ENCODE results near the gene GLTP.

GLTP gene

GRCh38 chr12:109888179-109889020 lies 8.1 kb upstream of the GLTP start:
- Histone ChIP-seq H3K9me3 (ENCODE audit: control extremely low read depth in 1 of 5, control insufficient read depth in 4 of 5, insufficient read depth in 2 of 5, low read depth in 1 of 5, low read length in 4 of 5) (no peaks in the 10 kb centered on the region), H3K27ac (ENCODE audit: insufficient read depth in 1 of 2, low read depth in 1 of 2, low read length in 2 of 2, poor library complexity in 1 of 2, severe bottlenecking in 2 of 2) (peak overlapping the region in 1 of 2 experiments; percentile 26), H3K4me1 (ENCODE audit: control extremely low read depth in 1 of 4, control insufficient read depth in 4 of 4, insufficient read depth in 4 of 4, low read length in 3 of 4) (peaks cover 6 to 33% (median 17%) of the 10 kb centered on the region in 4 experiments), H3K4me3 (ENCODE audit: control insufficient read depth in 1 of 7, extremely low read depth in 1 of 7, insufficient read depth in 4 of 7, low read depth in 2 of 7, low read length in 6 of 7) (peak overlapping the region in 3 of 7 experiments; percentile 3 to 10 (median 8)), H3K27me3 (replicated peaks in 2 of 5; ENCODE audit: control insufficient read depth in 4 of 5, insufficient read depth in 5 of 5, low read length in 4 of 5) (no peaks in the 10 kb centered on the region), H3K36me3 (ENCODE audit: control insufficient read depth in 4 of 4, insufficient read depth in 4 of 4, low read length in 3 of 4) (no peaks in the 10 kb centered on the region)
- CTCF ChIA-PET, result interaction anchor here (0.7 to 1.5 kb wide), 4 partner anchors 11 to 39 kb away, joined by 3 to 5 read pairs (median 4); partner anchors contain the start of gene TCHP
- WGBS (ENCODE audit: insufficient coverage), result 36% methylated on average over 5 of the region's 12 CpGs
- POLR2A ChIA-PET, result interaction anchor here (0.6 kb wide), 1 partner anchor 58 kb away, joined by 5 read pairs; no protein-coding TSS in a partner anchor
- DNase-seq, result peak in 2 of 3 donors; percentile 48 to 56

GRCh38 chr12:109885616-109886015 lies 5.3 kb upstream of the GLTP start:
- H3K4me3 ChIP-seq (ENCODE audit: control insufficient read depth in 1 of 7, extremely low read depth in 1 of 7, insufficient read depth in 4 of 7, low read depth in 2 of 7, low read length in 6 of 7), result no peak overlapping the region
- WGBS (ENCODE audit: insufficient coverage), result 94% methylated on average over 10 of the region's 10 CpGs
- ChIA-PET CTCF (interaction anchor here (1.1 kb wide), 1 partner anchor 40 kb away, joined by 3 read pairs; no protein-coding TSS in a partner anchor), POLR2A (no interaction called here)
- DNase-seq, result no peak
- H3K36me3 ChIP-seq (ENCODE audit: control insufficient read depth in 4 of 4, insufficient read depth in 4 of 4, low read length in 3 of 4), result no peaks in the 10 kb centered on the region
- no peak overlapping the region for H3K27ac ChIP-seq (ENCODE audit: insufficient read depth in 1 of 2, low read depth in 1 of 2, low read length in 2 of 2, poor library complexity in 1 of 2, severe bottlenecking in 2 of 2)
- H3K4me1 ChIP-seq (ENCODE audit: control extremely low read depth in 1 of 4, control insufficient read depth in 4 of 4, insufficient read depth in 4 of 4, low read length in 3 of 4), result peaks cover 6 to 33% (median 21%) of the 10 kb centered on the region in 4 experiments
- no peaks in the 10 kb centered on the region for H3K27me3 ChIP-seq (replicated peaks in 2 of 5; ENCODE audit: control insufficient read depth in 4 of 5, insufficient read depth in 5 of 5, low read length in 4 of 5)
- H3K9me3 ChIP-seq (ENCODE audit: control extremely low read depth in 1 of 5, control insufficient read depth in 4 of 5, insufficient read depth in 2 of 5, low read depth in 1 of 5, low read length in 4 of 5), result no peaks in the 10 kb centered on the region

DNA sequence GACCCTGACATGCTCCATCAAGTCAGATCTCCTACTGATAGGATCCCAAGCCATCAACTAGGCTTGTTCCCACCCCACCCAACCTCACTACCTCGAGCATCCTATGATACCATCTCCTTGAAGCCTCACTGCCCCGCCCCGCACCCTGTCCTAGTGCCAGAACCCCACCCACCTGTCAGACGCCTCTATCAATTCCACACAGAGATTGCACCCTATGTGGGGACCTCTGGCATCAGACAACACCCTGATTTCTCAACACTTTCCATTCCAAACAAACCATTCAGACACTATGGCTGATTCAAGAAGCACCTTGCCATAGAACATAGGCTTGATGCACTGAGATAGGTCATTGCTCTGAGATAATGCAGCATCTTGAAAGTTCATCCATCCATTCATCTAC lies 3.1 kb upstream of the GLTP start:
- Histone ChIP-seq H3K27me3 (replicated peaks in 2 of 5; ENCODE audit: control insufficient read depth in 4 of 5, insufficient read depth in 5 of 5, low read length in 4 of 5) (no peaks in the 10 kb centered on the region), H3K4me1 (ENCODE audit: control extremely low read depth in 1 of 4, control insufficient read depth in 4 of 4, insufficient read depth in 4 of 4, low read length in 3 of 4) (peaks cover 11 to 34% (median 25%) of the 10 kb centered on the region in 4 experiments), H3K4me3 (ENCODE audit: control insufficient read depth in 1 of 7, extremely low read depth in 1 of 7, insufficient read depth in 4 of 7, low read depth in 2 of 7, low read length in 6 of 7) (no peak overlapping the region), H3K27ac (ENCODE audit: insufficient read depth in 1 of 2, low read depth in 1 of 2, low read length in 2 of 2, poor library complexity in 1 of 2, severe bottlenecking in 2 of 2) (no peak overlapping the region), H3K36me3 (ENCODE audit: control insufficient read depth in 4 of 4, insufficient read depth in 4 of 4, low read length in 3 of 4) (no peaks in the 10 kb centered on the region), H3K9me3 (ENCODE audit: control extremely low read depth in 1 of 5, control insufficient read depth in 4 of 5, insufficient read depth in 2 of 5, low read depth in 1 of 5, low read length in 4 of 5) (no peaks in the 10 kb centered on the region)
- DNase-seq, result no peak
- WGBS (ENCODE audit: insufficient coverage), result 90% methylated on average over 4 of the region's 4 CpGs
- POLR2A ChIA-PET, result no interaction called here
- CTCF ChIA-PET, result interaction anchor here (1.0 kb wide), 1 partner anchor 78 kb away, joined by 3 read pairs; no protein-coding TSS in a partner anchor

GRCh38 chr12:109881752-109882151 lies 1.4 kb upstream of the GLTP start:
- Histone ChIP-seq H3K27me3 (replicated peaks in 2 of 5; ENCODE audit: control insufficient read depth in 4 of 5, insufficient read depth in 5 of 5, low read length in 4 of 5) (no peaks in the 10 kb centered on the region), H3K36me3 (ENCODE audit: control insufficient read depth in 4 of 4, insufficient read depth in 4 of 4, low read length in 3 of 4) (no peaks in the 10 kb centered on the region), H3K27ac (ENCODE audit: insufficient read depth in 1 of 2, low read depth in 1 of 2, low read length in 2 of 2, poor library complexity in 1 of 2, severe bottlenecking in 2 of 2) (no peak overlapping the region), H3K9me3 (ENCODE audit: control extremely low read depth in 1 of 5, control insufficient read depth in 4 of 5, insufficient read depth in 2 of 5, low read depth in 1 of 5, low read length in 4 of 5) (no peaks in the 10 kb centered on the region), H3K4me3 (ENCODE audit: control insufficient read depth in 1 of 7, extremely low read depth in 1 of 7, insufficient read depth in 4 of 7, low read depth in 2 of 7, low read length in 6 of 7) (no peak overlapping the region), H3K4me1 (ENCODE audit: control extremely low read depth in 1 of 4, control insufficient read depth in 4 of 4, insufficient read depth in 4 of 4, low read length in 3 of 4) (peaks cover 8 to 21% (median 15%) of the 10 kb centered on the region in 4 experiments)
- no peak for DNase-seq
- WGBS (ENCODE audit: insufficient coverage), result 100% methylated on average over 2 of the region's 2 CpGs
- POLR2A ChIA-PET, result no interaction called here
- CTCF ChIA-PET, result interaction anchor here (1.1 to 1.8 kb wide), 6 partner anchors 16 to 76 kb away, joined by 3 to 10 read pairs (median 5); no protein-coding TSS in a partner anchor

GRCh38 chr12:109880938-109881337 lies 597 bp upstream of the GLTP start:
- CTCF ChIA-PET, result interaction anchor here (1.1 to 1.8 kb wide), 7 partner anchors 15 to 76 kb away, joined by 3 to 10 read pairs (median 5); no protein-coding TSS in a partner anchor
- H3K36me3 ChIP-seq (ENCODE audit: control insufficient read depth in 4 of 4, insufficient read depth in 4 of 4, low read length in 3 of 4), result no peaks in the 10 kb centered on the region
- POLR2A ChIA-PET, result no interaction called here
- peaks cover 8 to 21% (median 15%) of the 10 kb centered on the region in 4 experiments for H3K4me1 ChIP-seq (ENCODE audit: control extremely low read depth in 1 of 4, control insufficient read depth in 4 of 4, insufficient read depth in 4 of 4, low read length in 3 of 4)
- peak overlapping the region; percentile 42 to 89 (median 75) for H3K4me3 ChIP-seq (ENCODE audit: control insufficient read depth in 1 of 7, extremely low read depth in 1 of 7, insufficient read depth in 4 of 7, low read depth in 2 of 7, low read length in 6 of 7)
- H3K9me3 ChIP-seq (ENCODE audit: control extremely low read depth in 1 of 5, control insufficient read depth in 4 of 5, insufficient read depth in 2 of 5, low read depth in 1 of 5, low read length in 4 of 5), result no peaks in the 10 kb centered on the region
- H3K27me3 ChIP-seq (replicated peaks in 2 of 5; ENCODE audit: control insufficient read depth in 4 of 5, insufficient read depth in 5 of 5, low read length in 4 of 5), result no peaks in the 10 kb centered on the region
- H3K27ac ChIP-seq (ENCODE audit: insufficient read depth in 1 of 2, low read depth in 1 of 2, low read length in 2 of 2, poor library complexity in 1 of 2, severe bottlenecking in 2 of 2), result peak overlapping the region in 1 of 2 experiments; percentile 61
- WGBS (ENCODE audit: insufficient coverage), result 14% methylated on average over 9 of the region's 9 CpGs
- DNase-seq, result peak in 1 of 3 donors; percentile 10

DNA sequence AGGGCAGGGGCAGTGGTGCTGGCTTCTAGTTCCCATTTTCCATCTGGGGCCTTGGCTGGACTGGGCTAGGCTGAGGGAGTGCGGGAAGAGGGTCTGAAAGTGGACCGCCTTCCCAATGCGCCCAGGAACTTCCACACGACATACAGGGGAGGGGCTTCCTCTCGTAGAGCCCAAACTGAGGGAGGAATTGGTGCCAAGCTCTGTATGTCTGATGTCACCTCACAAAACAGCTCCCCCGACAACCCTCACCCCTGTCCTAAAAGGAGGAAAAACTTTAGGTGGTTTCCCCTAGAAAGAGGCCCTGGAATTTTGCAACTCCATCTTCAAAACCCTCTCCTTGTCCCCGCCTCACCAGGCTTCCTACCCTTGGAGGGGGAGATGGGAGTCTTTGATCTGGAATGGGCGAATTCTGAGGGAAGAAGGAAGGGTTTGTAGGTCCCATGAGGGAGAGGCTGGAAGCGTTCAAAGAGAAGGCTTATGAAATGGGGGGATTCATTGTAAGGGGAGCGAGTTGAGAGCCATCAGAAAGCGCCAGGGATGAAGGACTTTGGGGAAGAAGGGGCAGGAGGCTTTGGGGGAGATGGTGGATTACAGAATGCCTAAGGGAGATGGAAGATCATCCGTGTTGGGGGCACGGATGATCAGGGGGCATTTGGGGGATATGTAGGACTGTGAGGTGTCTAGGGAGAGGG lies 844 bp downstream of the GLTP start:
- WGBS (ENCODE audit: insufficient coverage), result 10% methylated on average over 10 of the region's 13 CpGs
- H3K9me3 ChIP-seq (ENCODE audit: control extremely low read depth in 1 of 5, control insufficient read depth in 4 of 5, insufficient read depth in 2 of 5, low read depth in 1 of 5, low read length in 4 of 5), result no peaks in the 10 kb centered on the region
- peak overlapping the region; percentile 64 to 95 (median 86) for H3K4me3 ChIP-seq (ENCODE audit: control insufficient read depth in 1 of 7, extremely low read depth in 1 of 7, insufficient read depth in 4 of 7, low read depth in 2 of 7, low read length in 6 of 7)
- no peaks in the 10 kb centered on the region for H3K36me3 ChIP-seq (ENCODE audit: control insufficient read depth in 4 of 4, insufficient read depth in 4 of 4, low read length in 3 of 4)
- peaks cover 8 to 21% (median 15%) of the 10 kb centered on the region in 4 experiments for H3K4me1 ChIP-seq (ENCODE audit: control extremely low read depth in 1 of 4, control insufficient read depth in 4 of 4, insufficient read depth in 4 of 4, low read length in 3 of 4)
- DNase-seq, result peak in 1 of 3 donors; percentile 12
- H3K27me3 ChIP-seq (replicated peaks in 2 of 5; ENCODE audit: control insufficient read depth in 4 of 5, insufficient read depth in 5 of 5, low read length in 4 of 5), result no peaks in the 10 kb centered on the region
- ChIA-PET CTCF (interaction anchor here (0.6 to 3.7 kb wide), 5 partner anchors 26 to 99 kb away, joined by 3 to 15 read pairs (median 4); no protein-coding TSS in a partner anchor), POLR2A (no interaction called here)
- peak overlapping the region; percentile 61 to 83 for H3K27ac ChIP-seq (ENCODE audit: insufficient read depth in 1 of 2, low read depth in 1 of 2, low read length in 2 of 2, poor library complexity in 1 of 2, severe bottlenecking in 2 of 2)
